ENCODE data around the gene FZD1.

DNA sequence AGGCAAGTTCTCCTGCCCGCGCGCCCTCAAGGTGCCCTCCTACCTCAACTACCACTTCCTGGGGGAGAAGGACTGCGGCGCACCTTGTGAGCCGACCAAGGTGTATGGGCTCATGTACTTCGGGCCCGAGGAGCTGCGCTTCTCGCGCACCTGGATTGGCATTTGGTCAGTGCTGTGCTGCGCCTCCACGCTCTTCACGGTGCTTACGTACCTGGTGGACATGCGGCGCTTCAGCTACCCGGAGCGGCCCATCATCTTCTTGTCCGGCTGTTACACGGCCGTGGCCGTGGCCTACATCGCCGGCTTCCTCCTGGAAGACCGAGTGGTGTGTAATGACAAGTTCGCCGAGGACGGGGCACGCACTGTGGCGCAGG, 1.4 kb downstream of the FZD1 start:
- TF ChIP-seq CTCF (conservative IDR thresholded peaks at IDR 0.05) (no peak), EZH2 (IDR thresholded peaks at IDR 0.05; ENCODE audit: low read depth) (no peak)

Data from PC-9 (cell line).